DOHH2 (cell line): ENCODE results near the gene PELI3.

Source experiments
- H3F3A ChIP-seq: fragments of 200-600 bp; sonication (generic), shearing (Covaris generic); 2 replicates; pipeline ENCODE4 v1.6.0; 2016; ENCODE audit warnings: antibody characterized with exemption, mild to moderate bottlenecking; ENCODE audit not compliant: control insufficient read depth, insufficient read depth
- H3K27ac ChIP-seq: fragments of 200-600 bp; sonication (generic); 2 replicates; pipeline ENCODE4 v1.5.1; 2014; ENCODE audit warnings: low read depth, mild to moderate bottlenecking, low read length, moderate library complexity
- H3K27me3 ChIP-seq: fragments of 200-600 bp; sonication (generic); 2 replicates; pipeline ENCODE4 v1.6.1; 2014; ENCODE audit warnings: mild to moderate bottlenecking, low read length, mixed read lengths; ENCODE audit not compliant: control insufficient read depth
- H3K36me3 ChIP-seq: fragments of 200-600 bp; sonication (generic); 2 replicates; pipeline ENCODE4 v1.6.1; 2014; ENCODE audit warnings: mild to moderate bottlenecking, low read length, moderate library complexity, mixed read lengths; ENCODE audit not compliant: control insufficient read depth
- H3K4me1 ChIP-seq: fragments of 200-600 bp; sonication (generic); 2 replicates; pipeline ENCODE4 v1.6.1; 2014; ENCODE audit warnings: mild to moderate bottlenecking, low read length, mixed read lengths; ENCODE audit not compliant: control insufficient read depth
- H3K4me2 ChIP-seq: fragments of 200-600 bp; sonication (generic); 2 replicates; pipeline ENCODE4 v1.6.0; 2014; ENCODE audit warnings: mild to moderate bottlenecking, low read length, moderate library complexity
- H3K4me3 ChIP-seq: fragments of 200-600 bp; sonication (generic); 2 replicates; pipeline ENCODE4 v1.5.1; 2014; ENCODE audit warnings: mild to moderate bottlenecking, low read length, mixed read lengths
- H3K79me2 ChIP-seq: fragments of 200-600 bp; sonication (generic); 2 replicates; pipeline ENCODE4 v1.6.1; 2014; ENCODE audit warnings: mild to moderate bottlenecking, low read length, mixed read lengths; ENCODE audit not compliant: control insufficient read depth
- H3K9me2 ChIP-seq: fragments of 200-600 bp; sonication (generic); replicated peaks from 2 replicates; pipeline ENCODE4 v1.6.1; 2014; ENCODE audit warnings: mild to moderate bottlenecking, low read length, mixed read lengths; ENCODE audit not compliant: control insufficient read depth
- H3K9me3 ChIP-seq: fragments of 200-600 bp; sonication (generic); 2 replicates; pipeline ENCODE4 v1.6.1; 2014; ENCODE audit warnings: antibody characterized with exemption, low read length, mixed read lengths; ENCODE audit not compliant: control insufficient read depth, insufficient read depth
- H4K20me1 ChIP-seq: fragments of 200-600 bp; sonication (generic); 2 replicates; pipeline ENCODE4 v1.6.0; 2014; ENCODE audit warnings: low read depth, mild to moderate bottlenecking, antibody characterized with exemption, low read length, moderate library complexity; ENCODE audit not compliant: control insufficient read depth, insufficient read depth
- CTCF ChIP-seq: fragments of 200-600 bp; sonication (generic); IDR thresholded peaks from one replicate; pipeline ENCODE4 v1.5.1; 2014; ENCODE audit warnings: antibody characterized with exemption, mild to moderate bottlenecking, low read depth, low read length; ENCODE audit not compliant: poor library complexity, severe bottlenecking
- EZH2phosphoT487 ChIP-seq: fragments of 200-600 bp; sonication (generic); IDR thresholded peaks from 2 replicates; pipeline ENCODE4 v1.6.1; 2017; ENCODE audit warnings: borderline replicate concordance, mild to moderate bottlenecking, antibody characterized with exemption, low read length, moderate library complexity, mixed read lengths

The PELI3 gene

GRCh38 chr11:66467756-66468155 lies 1.1 kb downstream of the PELI3 start:
- H3K4me3 ChIP-seq, result peak overlapping the region; percentile 75
- no peak for TF ChIP-seq EZH2phosphoT487
- no peak for TF ChIP-seq CTCF

GRCh38 chr11:66468691-66469090 lies 2.0 kb downstream of the PELI3 start:
- H3K4me1 ChIP-seq, result peaks cover 16% of the 10 kb centered on the region
- no peaks in the 10 kb centered on the region for H3K9me2 ChIP-seq
- H3K79me2 ChIP-seq, result no peaks in the 10 kb centered on the region
- H3K27ac ChIP-seq, result no peak overlapping the region
- no peaks in the 10 kb centered on the region for H3F3A ChIP-seq
- H3K4me2 ChIP-seq, result no peak overlapping the region
- H3K27me3 ChIP-seq, result peaks cover 9% of the 10 kb centered on the region
- H3K36me3 ChIP-seq, result peaks cover 3% of the 10 kb centered on the region; the same call in 1 of the 2 replicates
- no peaks in the 10 kb centered on the region for H4K20me1 ChIP-seq
- H3K4me3 ChIP-seq, result no peak overlapping the region
- no peaks in the 10 kb centered on the region for H3K9me3 ChIP-seq
- TF ChIP-seq CTCF (no peak), EZH2phosphoT487 (no peak)

More at GRCh38 chr11:66467756-66468155, 1.1 kb downstream of the PELI3 start:
- peaks cover 9% of the 10 kb centered on the region for H3K27me3 ChIP-seq
- H3K79me2 ChIP-seq, result no peaks in the 10 kb centered on the region
- no peak overlapping the region for H3K27ac ChIP-seq
- H3K4me1 ChIP-seq, result peaks cover 19% of the 10 kb centered on the region
- peaks cover under 1% of the 10 kb centered on the region; the same call in 1 of the 2 replicates for H3K9me3 ChIP-seq
- no peaks in the 10 kb centered on the region for H4K20me1 ChIP-seq
- peaks cover 2% of the 10 kb centered on the region; the same call in 1 of the 2 replicates for H3F3A ChIP-seq
- H3K9me2 ChIP-seq, result no peaks in the 10 kb centered on the region
- peaks cover 3% of the 10 kb centered on the region; the same call in 1 of the 2 replicates for H3K36me3 ChIP-seq
- H3K4me2 ChIP-seq, result peak overlapping the region; percentile 88

GRCh38 chr11:66469441-66469840 lies 2.7 kb downstream of the PELI3 start:
- H3K27ac ChIP-seq, result no peak overlapping the region
- no peak overlapping the region for H3K4me2 ChIP-seq
- H3F3A ChIP-seq, result no peaks in the 10 kb centered on the region
- TF ChIP-seq EZH2phosphoT487 (no peak), CTCF (no peak)
- no peaks in the 10 kb centered on the region for H3K9me2 ChIP-seq
- no peak overlapping the region for H3K4me3 ChIP-seq
- peaks cover 16% of the 10 kb centered on the region for H3K4me1 ChIP-seq
- peaks cover 9% of the 10 kb centered on the region for H3K27me3 ChIP-seq
- no peaks in the 10 kb centered on the region for H3K9me3 ChIP-seq
- peaks cover 3% of the 10 kb centered on the region; the same call in 1 of the 2 replicates for H3K36me3 ChIP-seq
- H3K79me2 ChIP-seq, result no peaks in the 10 kb centered on the region
- no peaks in the 10 kb centered on the region for H4K20me1 ChIP-seq

GRCh38 chr11:66470015-66470414 lies 3.3 kb downstream of the PELI3 start:
- H3K4me1 ChIP-seq, result peaks cover 16% of the 10 kb centered on the region
- H3K9me3 ChIP-seq, result no peaks in the 10 kb centered on the region
- peaks cover 8% of the 10 kb centered on the region for H3K27me3 ChIP-seq
- H3K4me2 ChIP-seq, result no peak overlapping the region
- no peak overlapping the region for H3K27ac ChIP-seq
- H3K36me3 ChIP-seq, result peaks cover 3% of the 10 kb centered on the region; the same call in 1 of the 2 replicates
- H3K79me2 ChIP-seq, result no peaks in the 10 kb centered on the region
- H3K4me3 ChIP-seq, result no peak overlapping the region
- H3F3A ChIP-seq, result no peaks in the 10 kb centered on the region
- no peaks in the 10 kb centered on the region for H3K9me2 ChIP-seq
- H4K20me1 ChIP-seq, result no peaks in the 10 kb centered on the region
- TF ChIP-seq CTCF, result no peak
- no peak for TF ChIP-seq EZH2phosphoT487
